Transverse colon (tissue), 3 donors: ENCODE measurements around the gene MAP1LC3B.

Experiments used
- CTCF ChIP-seq, 5 experiments: fragments of 200-600 bp in 3 of 5; fragments of 450-650 bp in 2 of 5; sonication (generic) in 3 of 5; IDR thresholded peaks; 1 replicate in 2 of 5; 2 replicates in 3 of 5; pipeline ENCODE4 v1.5.1; 2016 to 2017; ENCODE audit warnings: antibody characterized with exemption in 5 of 5, inconsistent platforms in 3 of 5, mild to moderate bottlenecking in 2 of 5, moderate library complexity in 1 of 5
- POLR2A ChIP-seq: fragments of 450-650 bp; IDR thresholded peaks from one replicate; pipeline ENCODE4 v1.6.1; 2016; ENCODE audit warnings: antibody characterized with exemption, mild to moderate bottlenecking, moderate library complexity

DNA sequence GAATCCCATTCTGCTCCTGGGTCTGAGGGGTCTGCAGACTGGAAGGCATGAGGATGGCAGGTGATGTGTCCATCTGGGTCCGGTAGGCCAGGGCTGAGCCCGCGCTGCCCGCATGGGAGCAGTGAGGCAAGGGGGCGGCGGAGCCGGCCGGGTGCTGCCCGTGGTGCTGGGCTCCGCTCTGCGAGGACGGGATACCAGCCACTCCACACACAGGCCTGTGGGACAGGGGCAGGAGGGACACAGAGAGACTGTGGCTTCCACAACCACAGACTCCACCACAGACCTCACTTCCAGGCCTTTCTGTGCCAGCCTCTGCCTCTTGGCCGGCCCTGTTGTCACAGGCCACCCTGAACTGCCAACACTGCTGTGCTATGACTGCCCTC lies 25.4 kb downstream of the MAP1LC3B start:
- TF ChIP-seq POLR2A (no peak), CTCF (IDR thresholded peaks at IDR 0.05) (no peak)
